ENCODE measurements around the gene FBN1. TPM values are rescaled to one million over a fixed set of nuclear protein-coding genes. Genes with fewer than 3 reads are reported as not detected.
A peak's percentile ranks its signal among the peaks of the same experiment; 100 is the strongest.

Gene FBN1
- total RNA-seq, 4 donors from 2014 or later, result 13.0 to 28.0 (median 20.9) TPM

- no peak overlapping the region for H3K4me3 ChIP-seq
- intact Hi-C loops (cut with DNase I; ENCODE audit: low total_unique reads), result no loop called here
- DNase-seq (no peak), ATAC-seq (no peak)
- in situ Hi-C loops (cut with MboI; ENCODE audit: low sequenced_read_pairs in 4 of 4), result no loop called here
- no peaks in the 10 kb centered on the region for H3K36me3 ChIP-seq
- H3K27ac ChIP-seq, result no peak overlapping the region
- H3K9me3 ChIP-seq, result no peaks in the 10 kb centered on the region
- H3K27me3 ChIP-seq, result no peaks in the 10 kb centered on the region
- TF ChIP-seq POLR2A (IDR thresholded peaks at IDR 0.05) (no peak), CTCF (IDR thresholded peaks at IDR 0.05 in 4 of 5, conservative IDR thresholded peaks at IDR 0.05 in 1 of 5) (no peak)
- H3K4me1 ChIP-seq, result no peaks in the 10 kb centered on the region
These were observed 265.3 kb downstream of the FBN1 start for GRCh38 chr15:48380198-48380597.

- no peaks in the 10 kb centered on the region for H3K27me3 ChIP-seq
- TF ChIP-seq POLR2A (IDR thresholded peaks at IDR 0.05) (no peak), CTCF (IDR thresholded peaks at IDR 0.05 in 4 of 5, conservative IDR thresholded peaks at IDR 0.05 in 1 of 5) (no peak)
- in situ Hi-C loops (cut with MboI; ENCODE audit: low sequenced_read_pairs in 4 of 4), result no loop called here
- DNase-seq (no peak), ATAC-seq (no peak)
- H3K36me3 ChIP-seq, result no peaks in the 10 kb centered on the region
- H3K9me3 ChIP-seq, result no peaks in the 10 kb centered on the region
- H3K4me1 ChIP-seq, result no peaks in the 10 kb centered on the region
- no peak overlapping the region for H3K27ac ChIP-seq
- H3K4me3 ChIP-seq, result no peak overlapping the region
- intact Hi-C loops (cut with DNase I; ENCODE audit: low total_unique reads), result no loop called here
These were observed 269.7 kb downstream of the FBN1 start for GRCh38 chr15:48375767-48376166.

GRCh38 chr15:48374472-48374871 lies 271.0 kb downstream of the FBN1 start:
- intact Hi-C loops (cut with DNase I; ENCODE audit: low total_unique reads) (no loop called here), in situ Hi-C loops (cut with MboI; ENCODE audit: low sequenced_read_pairs in 4 of 4) (loop anchor here (25.0 kb wide), 2 partner anchors 263 to 438 kb away; partner anchors contain the start of genes CEP152 (in 3 of the 4) and FBN1 (in 2 of the 4))
- Histone ChIP-seq H3K27me3 (no peaks in the 10 kb centered on the region), H3K9me3 (no peaks in the 10 kb centered on the region), H3K36me3 (no peaks in the 10 kb centered on the region), H3K4me1 (no peaks in the 10 kb centered on the region), H3K4me3 (no peak overlapping the region), H3K27ac (no peak overlapping the region)
- ATAC-seq, result no peak
- no peak for TF ChIP-seq CTCF (IDR thresholded peaks at IDR 0.05 in 4 of 5, conservative IDR thresholded peaks at IDR 0.05 in 1 of 5)
- TF ChIP-seq POLR2A (IDR thresholded peaks at IDR 0.05), result no peak
- no peak for DNase-seq

GRCh38 chr15:48373821-48374451 lies 271.6 kb downstream of the FBN1 start:
- H3K4me3 ChIP-seq, result no peak overlapping the region
- no peak overlapping the region for H3K27ac ChIP-seq
- no peaks in the 10 kb centered on the region for H3K4me1 ChIP-seq
- ATAC-seq (no peak), DNase-seq (peak in 1 of 2 donors; percentile 32)
- H3K27me3 ChIP-seq, result no peaks in the 10 kb centered on the region
- in situ Hi-C loops (cut with MboI; ENCODE audit: low sequenced_read_pairs in 4 of 4), result loop anchor here (25.0 kb wide), 2 partner anchors 263 to 438 kb away; partner anchors contain the start of genes CEP152 (in 3 of the 4) and FBN1 (in 2 of the 4)
- H3K9me3 ChIP-seq, result no peaks in the 10 kb centered on the region
- no peaks in the 10 kb centered on the region for H3K36me3 ChIP-seq
- intact Hi-C loops (cut with DNase I; ENCODE audit: low total_unique reads), result no loop called here
- TF ChIP-seq POLR2A (IDR thresholded peaks at IDR 0.05), result no peak
- no peak for TF ChIP-seq CTCF (IDR thresholded peaks at IDR 0.05 in 4 of 5, conservative IDR thresholded peaks at IDR 0.05 in 1 of 5)

Measured in gastrocnemius medialis (tissue), 4 donors.